ENCODE measurements around the gene MXRA8. TPM values are rescaled to one million over a fixed set of nuclear protein-coding genes. Genes with fewer than 3 reads are reported as not detected.

The MXRA8 gene
- polyA plus RNA-seq (2013, experiment 1 of 2): 5.1 TPM
- 4.6 TPM for polyA plus RNA-seq (2013, experiment 2 of 2)

- peak within 1 kb of the TSS; percentile 5 for H2BK120ac ChIP-seq (ENCODE audit: low read depth, low read length)
- no peak within 1 kb of the TSS for H3K23ac ChIP-seq (ENCODE audit: low read length)
- H3K4me2 ChIP-seq (ENCODE audit: low read length): no peak within 1 kb of the TSS
- H4K8ac ChIP-seq (ENCODE audit: low read depth, low read length): no peak within 1 kb of the TSS
- H3K4me3 ChIP-seq (ENCODE audit: low read length): no peak within 1 kb of the TSS
- no CpG with 5 or more reads among the region's 29 CpGs for WGBS (ENCODE audit: extremely low coverage, insufficient coverage, low lambda C conversion rate)
- no peak within 1 kb of the TSS for H2AK5ac ChIP-seq (ENCODE audit: low read length)
- peaks cover 3% of the 10 kb centered on the region for H3K4me1 ChIP-seq (ENCODE audit: control insufficient read depth, low read depth, low read length)
- H4K5ac ChIP-seq (ENCODE audit: low read length): no peak within 1 kb of the TSS
- no peak within 1 kb of the TSS for H2BK15ac ChIP-seq (replicated peaks; ENCODE audit: low read depth)
- no peaks in the 10 kb centered on the region for H3K79me1 ChIP-seq (ENCODE audit: low read length)
- peak within 1 kb of the TSS; percentile 28 for H3K18ac ChIP-seq (ENCODE audit: low read length)
- no peak within 1 kb of the TSS for H2BK5ac ChIP-seq (ENCODE audit: low read length)
- peak within 1 kb of the TSS; percentile 49 for H3K4ac ChIP-seq (ENCODE audit: low read depth, low read length)
- peak; percentile 78 for DNase-seq
- no peak within 1 kb of the TSS for H3K27ac ChIP-seq (ENCODE audit: low read depth, low read length)
- no peaks in the 10 kb centered on the region for H3K79me2 ChIP-seq (ENCODE audit: control insufficient read depth, insufficient read depth, low read length)
- H3K56ac ChIP-seq (ENCODE audit: low read length): peak within 1 kb of the TSS; percentile 70
- peak within 1 kb of the TSS; percentile 42 for H3K9ac ChIP-seq (ENCODE audit: low read length)
- H3K36me3 ChIP-seq (ENCODE audit: control insufficient read depth, insufficient read depth, low read length): no peaks in the 10 kb centered on the region
- H3K27me3 ChIP-seq (ENCODE audit: insufficient read depth, low read length, poor library complexity): peaks cover 6% of the 10 kb centered on the region
Observed at GRCh38 chr1:1358433-1359271, at the start of gene MXRA8. MXRA8 (minus strand) TSS chr1:1358555; CDS start chr1:1358504, 51 bp downstream.

GRCh38 chr1:1407636-1408318 lies 49.4 kb upstream of the MXRA8 start:
- Histone ChIP-seq H3K23ac (ENCODE audit: low read length) (peak overlapping the region; percentile 45), H3K79me1 (ENCODE audit: low read length) (peaks cover 19% of the 10 kb centered on the region), H2BK5ac (ENCODE audit: low read length) (peak overlapping the region; percentile 55), H3K27me3 (ENCODE audit: insufficient read depth, low read length, poor library complexity) (no peaks in the 10 kb centered on the region), H2BK120ac (ENCODE audit: low read depth, low read length) (no peak overlapping the region), H3K4me3 (ENCODE audit: low read length) (peak overlapping the region; percentile 89), H4K5ac (ENCODE audit: low read length) (no peak overlapping the region), H3K4me2 (ENCODE audit: low read length) (peak overlapping the region; percentile 62), H4K8ac (ENCODE audit: low read depth, low read length) (no peak overlapping the region), H2BK15ac (replicated peaks; ENCODE audit: low read depth) (no peak overlapping the region), H3K79me2 (ENCODE audit: control insufficient read depth, insufficient read depth, low read length) (peaks cover 35% of the 10 kb centered on the region), H3K27ac (ENCODE audit: low read depth, low read length) (peak overlapping the region; percentile 67), H3K56ac (ENCODE audit: low read length) (peak overlapping the region; percentile 100), H3K18ac (ENCODE audit: low read length) (peak overlapping the region; percentile 60), H3K9ac (ENCODE audit: low read length) (peak overlapping the region; percentile 94), H3K36me3 (ENCODE audit: control insufficient read depth, insufficient read depth, low read length) (peaks cover 8% of the 10 kb centered on the region), H3K4ac (ENCODE audit: low read depth, low read length) (peak overlapping the region; percentile 96), H3K4me1 (ENCODE audit: control insufficient read depth, low read depth, low read length) (peaks cover 5% of the 10 kb centered on the region), H2AK5ac (ENCODE audit: low read length) (no peak overlapping the region)
- no CpG with 5 or more reads among the region's 41 CpGs for WGBS (ENCODE audit: extremely low coverage, insufficient coverage, low lambda C conversion rate)
- DNase-seq: peak; percentile 73

GRCh38 chr1:1406821-1407635 lies 48.7 kb upstream of the MXRA8 start, which contains the start of gene MRPL20:
MRPL20 (minus strand) TSS chr1:1407293; CDS start chr1:1407217, 76 bp downstream.
- Histone ChIP-seq H3K56ac (ENCODE audit: low read length) (peak within 1 kb of the TSS; percentile 100), H2AK5ac (ENCODE audit: low read length) (no peak within 1 kb of the TSS), H3K4me1 (ENCODE audit: control insufficient read depth, low read depth, low read length) (peaks cover 5% of the 10 kb centered on the region), H3K9ac (ENCODE audit: low read length) (peak within 1 kb of the TSS; percentile 94), H3K79me1 (ENCODE audit: low read length) (peaks cover 19% of the 10 kb centered on the region), H3K27me3 (ENCODE audit: insufficient read depth, low read length, poor library complexity) (no peaks in the 10 kb centered on the region), H3K36me3 (ENCODE audit: control insufficient read depth, insufficient read depth, low read length) (peaks cover 10% of the 10 kb centered on the region), H3K27ac (ENCODE audit: low read depth, low read length) (peak within 1 kb of the TSS; percentile 82), H2BK15ac (replicated peaks; ENCODE audit: low read depth) (no peak within 1 kb of the TSS), H3K18ac (ENCODE audit: low read length) (peak within 1 kb of the TSS; percentile 60), H4K5ac (ENCODE audit: low read length) (no peak within 1 kb of the TSS), H3K4me3 (ENCODE audit: low read length) (peak within 1 kb of the TSS; percentile 89), H3K79me2 (ENCODE audit: control insufficient read depth, insufficient read depth, low read length) (peaks cover 35% of the 10 kb centered on the region), H2BK120ac (ENCODE audit: low read depth, low read length) (no peak within 1 kb of the TSS), H4K8ac (ENCODE audit: low read depth, low read length) (peak within 1 kb of the TSS; percentile 93), H3K4me2 (ENCODE audit: low read length) (peak within 1 kb of the TSS; percentile 95), H3K23ac (ENCODE audit: low read length) (peak within 1 kb of the TSS; percentile 81), H2BK5ac (ENCODE audit: low read length) (peak within 1 kb of the TSS; percentile 55), H3K4ac (ENCODE audit: low read depth, low read length) (peak within 1 kb of the TSS; percentile 96)
- WGBS (ENCODE audit: extremely low coverage, insufficient coverage, low lambda C conversion rate): no CpG with 5 or more reads among the region's 98 CpGs
- peak; percentile 94 for DNase-seq

GRCh38 chr1:1406101-1406820 lies 47.9 kb upstream of the MXRA8 start:
- Histone ChIP-seq H3K4ac (ENCODE audit: low read depth, low read length) (peak overlapping the region; percentile 44), H3K23ac (ENCODE audit: low read length) (peak overlapping the region; percentile 81), H3K27ac (ENCODE audit: low read depth, low read length) (peak overlapping the region; percentile 82), H2BK120ac (ENCODE audit: low read depth, low read length) (no peak overlapping the region), H3K79me1 (ENCODE audit: low read length) (peaks cover 19% of the 10 kb centered on the region), H4K5ac (ENCODE audit: low read length) (no peak overlapping the region), H3K36me3 (ENCODE audit: control insufficient read depth, insufficient read depth, low read length) (peaks cover 10% of the 10 kb centered on the region), H4K8ac (ENCODE audit: low read depth, low read length) (no peak overlapping the region), H3K4me1 (ENCODE audit: control insufficient read depth, low read depth, low read length) (peaks cover 5% of the 10 kb centered on the region), H3K79me2 (ENCODE audit: control insufficient read depth, insufficient read depth, low read length) (peaks cover 35% of the 10 kb centered on the region), H3K4me2 (ENCODE audit: low read length) (peak overlapping the region; percentile 95), H3K56ac (ENCODE audit: low read length) (peak overlapping the region; percentile 100), H3K27me3 (ENCODE audit: insufficient read depth, low read length, poor library complexity) (no peaks in the 10 kb centered on the region), H2BK15ac (replicated peaks; ENCODE audit: low read depth) (no peak overlapping the region), H2AK5ac (ENCODE audit: low read length) (no peak overlapping the region), H3K18ac (ENCODE audit: low read length) (peak overlapping the region; percentile 56), H3K4me3 (ENCODE audit: low read length) (peak overlapping the region; percentile 89), H2BK5ac (ENCODE audit: low read length) (no peak overlapping the region), H3K9ac (ENCODE audit: low read length) (peak overlapping the region; percentile 94)
- no peak for DNase-seq
- WGBS (ENCODE audit: extremely low coverage, insufficient coverage, low lambda C conversion rate): no CpG with 5 or more reads among the region's 43 CpGs

- Histone ChIP-seq H3K4ac (ENCODE audit: low read depth, low read length) (no peak overlapping the region), H3K27me3 (ENCODE audit: insufficient read depth, low read length, poor library complexity) (no peaks in the 10 kb centered on the region), H2BK15ac (replicated peaks; ENCODE audit: low read depth) (no peak overlapping the region), H3K56ac (ENCODE audit: low read length) (no peak overlapping the region), H3K79me1 (ENCODE audit: low read length) (peaks cover 30% of the 10 kb centered on the region), H2BK120ac (ENCODE audit: low read depth, low read length) (no peak overlapping the region), H3K9ac (ENCODE audit: low read length) (no peak overlapping the region), H3K23ac (ENCODE audit: low read length) (no peak overlapping the region), H3K18ac (ENCODE audit: low read length) (no peak overlapping the region), H4K8ac (ENCODE audit: low read depth, low read length) (no peak overlapping the region), H3K27ac (ENCODE audit: low read depth, low read length) (no peak overlapping the region), H3K4me1 (ENCODE audit: control insufficient read depth, low read depth, low read length) (peaks cover 2% of the 10 kb centered on the region), H3K79me2 (ENCODE audit: control insufficient read depth, insufficient read depth, low read length) (peaks cover 47% of the 10 kb centered on the region), H3K4me3 (ENCODE audit: low read length) (no peak overlapping the region), H4K5ac (ENCODE audit: low read length) (no peak overlapping the region), H2BK5ac (ENCODE audit: low read length) (no peak overlapping the region), H2AK5ac (ENCODE audit: low read length) (no peak overlapping the region), H3K4me2 (ENCODE audit: low read length) (no peak overlapping the region), H3K36me3 (ENCODE audit: control insufficient read depth, insufficient read depth, low read length) (peaks cover 13% of the 10 kb centered on the region)
- no CpG with 5 or more reads among the region's 7 CpGs for WGBS (ENCODE audit: extremely low coverage, insufficient coverage, low lambda C conversion rate)
- DNase-seq: no peak
Observed at GRCh38 chr1:1403653-1404052, 45.3 kb upstream of the MXRA8 start.

Data from mesendoderm (in vitro differentiated cells).